SK-N-SH (cell line): Measurements from ENCODE around the gene TMEM164.

Source experiments
- ELF1 ChIP-seq: IDR thresholded peaks from 2 replicates; pipeline ENCODE4 v1.4.0; 2012
- EP300 ChIP-seq, 2 experiments: IDR thresholded peaks; 2 replicates each; pipeline versions ENCODE4 v1.4.0 to v1.6.1; 2012; ENCODE audit warnings: borderline replicate concordance in 1 of 2, low read depth in 1 of 2, low read length in 1 of 2
- EZH2phosphoT487 ChIP-seq: fragments of 200-600 bp; sonication (generic); IDR thresholded peaks from 2 replicates; pipeline ENCODE4 v1.6.1; 2017; ENCODE audit warnings: low read depth, mixed run types, mild to moderate bottlenecking, antibody characterized with exemption, moderate library complexity, borderline replicate concordance
- FOXJ3 ChIP-seq: sonication (generic); formaldehyde crosslinking; IDR thresholded peaks from 2 replicates; pipeline ENCODE4 v1.5.1; 2020; ENCODE audit warnings: mild to moderate bottlenecking, missing genetic modification reagents
- GABPA ChIP-seq: IDR thresholded peaks from 2 replicates; pipeline ENCODE4 v1.4.0; 2012; ENCODE audit warnings: low read depth, mild to moderate bottlenecking
- MEF2A ChIP-seq: IDR thresholded peaks from 2 replicates; pipeline ENCODE4 v1.4.0; 2012; ENCODE audit warnings: low read depth, borderline replicate concordance
- MXI1 ChIP-seq: IDR thresholded peaks from 2 replicates; pipeline ENCODE4 v1.6.1; 2012; ENCODE audit warnings: mild to moderate bottlenecking, low read depth, low read length, improper control_type of control experiment
- NFIC ChIP-seq: IDR thresholded peaks from 2 replicates; pipeline ENCODE4 v1.4.0; 2012; ENCODE audit warnings: borderline replicate concordance
- POLR2AphosphoS5 ChIP-seq: IDR thresholded peaks from 2 replicates; pipeline ENCODE4 v1.6.1; 2012; ENCODE audit warnings: low read depth, low read length
- RAD21 ChIP-seq: IDR thresholded peaks from 2 replicates; pipeline ENCODE4 v1.6.1; 2012; ENCODE audit warnings: mild to moderate bottlenecking, low read length
- SMC3 ChIP-seq: IDR thresholded peaks from 2 replicates; pipeline ENCODE4 v1.6.1; 2012; ENCODE audit warnings: low read depth, low read length, improper control_type of control experiment
- TF ChIP-seq, protein P1 (sequence below): fragments of 200-600 bp; sonication (generic); IDR thresholded peaks from 2 replicates; pipeline ENCODE4 v1.6.1; 2017; ENCODE audit warnings: antibody characterized with exemption, mild to moderate bottlenecking, moderate library complexity
- TF ChIP-seq, protein P2 (sequence below): IDR thresholded peaks from 2 replicates; pipeline ENCODE4 v1.6.1; 2012; ENCODE audit warnings: mild to moderate bottlenecking, low read depth, low read length, moderate library complexity
- TF ChIP-seq, protein P3 (sequence below): fragments of 150-350 bp; IDR thresholded peaks from 2 replicates; pipeline ENCODE4 v1.6.1; 2017; ENCODE audit warnings: antibody characterized with exemption, low read length, low read depth, borderline replicate concordance

DNA sequence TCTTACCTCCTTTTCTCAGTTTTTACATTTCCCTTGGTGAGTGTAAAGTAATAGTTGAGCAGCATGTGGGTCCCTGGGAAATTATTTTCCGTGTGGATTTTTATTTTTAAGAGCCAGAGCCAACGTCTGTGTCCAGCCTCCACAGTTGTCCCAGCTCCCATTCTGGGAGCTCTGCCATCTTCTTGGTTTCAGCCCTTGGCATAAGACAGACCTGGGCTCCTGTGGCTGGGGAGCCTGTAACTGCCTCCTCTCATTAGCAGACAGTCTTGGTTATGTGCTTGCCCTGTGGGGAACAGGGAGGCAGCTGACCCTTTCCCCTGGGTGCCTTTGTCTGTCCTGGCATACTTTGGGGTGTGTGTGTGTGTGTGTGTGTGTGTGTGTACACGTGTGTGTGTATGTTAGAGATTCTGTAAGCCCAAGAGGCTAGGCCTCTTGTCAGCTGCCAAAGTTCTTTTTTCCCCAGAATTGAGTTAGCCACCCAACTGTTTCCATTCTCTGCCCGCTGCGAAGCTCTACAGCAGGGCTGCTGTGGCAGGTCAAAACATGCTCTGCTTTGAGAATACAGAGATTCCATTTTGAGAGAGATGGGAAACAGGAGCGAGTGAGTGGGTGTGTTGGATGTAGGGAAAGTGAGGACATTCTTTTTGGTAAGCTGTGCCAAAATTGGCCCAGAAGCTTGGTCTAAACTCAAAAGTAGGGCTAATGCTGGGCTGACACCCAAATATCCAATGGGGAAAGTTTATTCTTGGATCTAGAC, 140.7 kb downstream of the TMEM164 start:
- no peak for TF ChIP-seq RAD21
- TF ChIP-seq, protein P1, sequence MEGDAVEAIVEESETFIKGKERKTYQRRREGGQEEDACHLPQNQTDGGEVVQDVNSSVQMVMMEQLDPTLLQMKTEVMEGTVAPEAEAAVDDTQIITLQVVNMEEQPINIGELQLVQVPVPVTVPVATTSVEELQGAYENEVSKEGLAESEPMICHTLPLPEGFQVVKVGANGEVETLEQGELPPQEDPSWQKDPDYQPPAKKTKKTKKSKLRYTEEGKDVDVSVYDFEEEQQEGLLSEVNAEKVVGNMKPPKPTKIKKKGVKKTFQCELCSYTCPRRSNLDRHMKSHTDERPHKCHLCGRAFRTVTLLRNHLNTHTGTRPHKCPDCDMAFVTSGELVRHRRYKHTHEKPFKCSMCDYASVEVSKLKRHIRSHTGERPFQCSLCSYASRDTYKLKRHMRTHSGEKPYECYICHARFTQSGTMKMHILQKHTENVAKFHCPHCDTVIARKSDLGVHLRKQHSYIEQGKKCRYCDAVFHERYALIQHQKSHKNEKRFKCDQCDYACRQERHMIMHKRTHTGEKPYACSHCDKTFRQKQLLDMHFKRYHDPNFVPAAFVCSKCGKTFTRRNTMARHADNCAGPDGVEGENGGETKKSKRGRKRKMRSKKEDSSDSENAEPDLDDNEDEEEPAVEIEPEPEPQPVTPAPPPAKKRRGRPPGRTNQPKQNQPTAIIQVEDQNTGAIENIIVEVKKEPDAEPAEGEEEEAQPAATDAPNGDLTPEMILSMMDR: no peak
- TF ChIP-seq MXI1: no peak
- no peak for TF ChIP-seq FOXJ3 (CRISPR knock-in tag)
- TF ChIP-seq EZH2phosphoT487: no peak
- TF ChIP-seq, protein P2, sequence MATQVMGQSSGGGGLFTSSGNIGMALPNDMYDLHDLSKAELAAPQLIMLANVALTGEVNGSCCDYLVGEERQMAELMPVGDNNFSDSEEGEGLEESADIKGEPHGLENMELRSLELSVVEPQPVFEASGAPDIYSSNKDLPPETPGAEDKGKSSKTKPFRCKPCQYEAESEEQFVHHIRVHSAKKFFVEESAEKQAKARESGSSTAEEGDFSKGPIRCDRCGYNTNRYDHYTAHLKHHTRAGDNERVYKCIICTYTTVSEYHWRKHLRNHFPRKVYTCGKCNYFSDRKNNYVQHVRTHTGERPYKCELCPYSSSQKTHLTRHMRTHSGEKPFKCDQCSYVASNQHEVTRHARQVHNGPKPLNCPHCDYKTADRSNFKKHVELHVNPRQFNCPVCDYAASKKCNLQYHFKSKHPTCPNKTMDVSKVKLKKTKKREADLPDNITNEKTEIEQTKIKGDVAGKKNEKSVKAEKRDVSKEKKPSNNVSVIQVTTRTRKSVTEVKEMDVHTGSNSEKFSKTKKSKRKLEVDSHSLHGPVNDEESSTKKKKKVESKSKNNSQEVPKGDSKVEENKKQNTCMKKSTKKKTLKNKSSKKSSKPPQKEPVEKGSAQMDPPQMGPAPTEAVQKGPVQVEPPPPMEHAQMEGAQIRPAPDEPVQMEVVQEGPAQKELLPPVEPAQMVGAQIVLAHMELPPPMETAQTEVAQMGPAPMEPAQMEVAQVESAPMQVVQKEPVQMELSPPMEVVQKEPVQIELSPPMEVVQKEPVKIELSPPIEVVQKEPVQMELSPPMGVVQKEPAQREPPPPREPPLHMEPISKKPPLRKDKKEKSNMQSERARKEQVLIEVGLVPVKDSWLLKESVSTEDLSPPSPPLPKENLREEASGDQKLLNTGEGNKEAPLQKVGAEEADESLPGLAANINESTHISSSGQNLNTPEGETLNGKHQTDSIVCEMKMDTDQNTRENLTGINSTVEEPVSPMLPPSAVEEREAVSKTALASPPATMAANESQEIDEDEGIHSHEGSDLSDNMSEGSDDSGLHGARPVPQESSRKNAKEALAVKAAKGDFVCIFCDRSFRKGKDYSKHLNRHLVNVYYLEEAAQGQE: no peak
- TF ChIP-seq SMC3: no peak
- TF ChIP-seq EP300 (IDR thresholded peaks at IDR 0.05; ENCODE audit: borderline replicate concordance in 1 of 2, low read depth in 1 of 2, low read length in 1 of 2): no peak
- no peak for TF ChIP-seq NFIC
- TF ChIP-seq MEF2A: no peak
- TF ChIP-seq POLR2AphosphoS5: no peak
- no peak for TF ChIP-seq GABPA
- TF ChIP-seq, protein P3, sequence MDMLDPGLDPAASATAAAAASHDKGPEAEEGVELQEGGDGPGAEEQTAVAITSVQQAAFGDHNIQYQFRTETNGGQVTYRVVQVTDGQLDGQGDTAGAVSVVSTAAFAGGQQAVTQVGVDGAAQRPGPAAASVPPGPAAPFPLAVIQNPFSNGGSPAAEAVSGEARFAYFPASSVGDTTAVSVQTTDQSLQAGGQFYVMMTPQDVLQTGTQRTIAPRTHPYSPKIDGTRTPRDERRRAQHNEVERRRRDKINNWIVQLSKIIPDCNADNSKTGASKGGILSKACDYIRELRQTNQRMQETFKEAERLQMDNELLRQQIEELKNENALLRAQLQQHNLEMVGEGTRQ: no peak
- TF ChIP-seq ELF1: no peak
